ENCODE measurements around the gene ERF.

The ERF gene

GRCh38 chr19:42253245-42254088 is 1.5 kb downstream of the ERF start:
- no peak for TF ChIP-seq CTCF (conservative IDR thresholded peaks at IDR 0.05; ENCODE audit: low read depth, low read length)
- DNase-seq (ENCODE audit: low read depth) = peak; percentile 36
- H3K4me3 ChIP-seq (ENCODE audit: low read depth, low read length) = peak overlapping the region; percentile 94

GRCh38 chr19:42252365-42253244 is 2.3 kb downstream of the ERF start:
- peak overlapping the region; percentile 94 for H3K4me3 ChIP-seq (ENCODE audit: low read depth, low read length)
- TF ChIP-seq CTCF (conservative IDR thresholded peaks at IDR 0.05; ENCODE audit: low read depth, low read length) = no peak
- DNase-seq (ENCODE audit: low read depth) = peak; percentile 55

- peak overlapping the region; percentile 94 for H3K4me3 ChIP-seq (ENCODE audit: low read depth, low read length)
- no peak for TF ChIP-seq CTCF (conservative IDR thresholded peaks at IDR 0.05; ENCODE audit: low read depth, low read length)
- DNase-seq (ENCODE audit: low read depth) = no peak
These were observed 3.2 kb downstream of the ERF start for GRCh38 chr19:42251572-42252358.

- no peak for DNase-seq (ENCODE audit: low read depth)
These were observed 4.0 kb downstream of the ERF start for GRCh38 chr19:42250666-42251531.

GRCh38 chr19:42250183-42250665 is 4.7 kb downstream of the ERF start:
- H3K4me3 ChIP-seq (ENCODE audit: low read depth, low read length) = no peak overlapping the region
- no peak for DNase-seq (ENCODE audit: low read depth)
- TF ChIP-seq CTCF (conservative IDR thresholded peaks at IDR 0.05; ENCODE audit: low read depth, low read length) = no peak

More at GRCh38 chr19:42250666-42251531, 4.0 kb downstream of the ERF start:
- no peak overlapping the region for H3K4me3 ChIP-seq (ENCODE audit: low read depth, low read length)
- TF ChIP-seq CTCF (conservative IDR thresholded peaks at IDR 0.05; ENCODE audit: low read depth, low read length) = no peak

- no peak for DNase-seq (ENCODE audit: low read depth)
- no peak overlapping the region for H3K4me3 ChIP-seq (ENCODE audit: low read depth, low read length)
- no peak for TF ChIP-seq CTCF (conservative IDR thresholded peaks at IDR 0.05; ENCODE audit: low read depth, low read length)
These were observed 5.2 kb downstream of the ERF start for GRCh38 chr19:42249769-42250168.
